Left renal cortex interstitium (tissue), 4 donors: ENCODE data around the gene TMEM185B. TPM values are rescaled to one million over a fixed set of nuclear protein-coding genes. Genes with fewer than 3 reads are reported as not detected.
"Not testable (repeated sequence)": the region's sequence is repeated elsewhere in the genome, so short reads cannot be mapped to it uniquely, and the experiment has no call there.

ENCODE experiments used
- DNase-seq, 4 donors: peaks; one replicate each; pipeline ENCODE4 v3.0.0-alpha.2; 2013; ENCODE audit warnings: low read depth in 4 of 4, low spot score in 2 of 4, missing footprints in 1 of 4
- polyA plus RNA-seq, 4 donors: library from polyadenylated mRNA; unstranded; fragments of 120-200 nt; gene quantifications; one replicate each; pipeline ENCODE4 v1.2.1, GENCODE V29; 2013; ENCODE audit not compliant: insufficient read length in 4 of 4

TMEM185B gene
- polyA plus RNA-seq, 4 donors: 21.9 to 27.7 (median 24.5) TPM

DNA sequence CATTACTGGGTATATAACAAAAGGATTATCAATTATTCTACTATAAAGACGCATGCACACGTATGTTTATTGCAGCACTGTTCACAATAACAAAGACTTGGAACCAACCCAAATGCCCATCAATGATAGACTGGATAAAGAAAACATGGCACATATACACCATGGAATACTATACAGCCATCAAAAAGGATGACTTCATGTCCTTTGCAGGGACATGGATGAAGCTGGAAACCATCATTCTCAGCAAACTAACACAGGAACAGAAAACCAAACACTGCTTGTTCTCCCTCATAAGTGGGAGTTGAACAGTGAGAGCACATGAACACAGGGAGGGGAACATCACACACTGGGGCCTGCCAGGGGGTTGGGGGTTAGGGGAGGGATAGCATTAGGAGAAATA lies 12.0 kb upstream of the TMEM185B start:
- DNase-seq: not testable (repeated sequence)

- DNase-seq: no peak
Measured at GRCh38 chr2:120233292-120233691, 10.1 kb upstream of the TMEM185B start.

- peak in 1 of 4 donors; percentile 28 for DNase-seq
Measured at GRCh38 chr2:120231974-120232635, 8.9 kb upstream of the TMEM185B start.

DNA sequence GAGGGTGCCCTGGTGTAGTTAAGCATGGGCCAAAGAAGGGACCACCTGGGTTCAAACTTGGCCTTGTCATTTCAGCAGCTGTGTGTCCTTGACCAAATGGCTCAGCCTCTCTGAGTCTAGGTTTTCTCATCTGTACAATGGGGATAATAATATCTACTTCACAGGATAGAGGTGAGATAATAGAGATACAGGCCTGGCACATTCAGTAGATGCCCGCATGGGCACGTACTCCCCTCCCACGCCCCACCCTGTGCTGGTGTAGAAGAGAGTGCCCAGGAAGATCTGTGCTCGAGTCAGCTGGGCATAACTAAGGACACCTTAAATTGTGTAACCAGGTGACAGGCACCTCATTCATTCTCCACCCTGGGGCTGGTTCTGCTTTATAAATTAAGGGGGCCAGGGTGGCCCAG lies 8.4 kb upstream of the TMEM185B start:
- DNase-seq: no peak

DNA sequence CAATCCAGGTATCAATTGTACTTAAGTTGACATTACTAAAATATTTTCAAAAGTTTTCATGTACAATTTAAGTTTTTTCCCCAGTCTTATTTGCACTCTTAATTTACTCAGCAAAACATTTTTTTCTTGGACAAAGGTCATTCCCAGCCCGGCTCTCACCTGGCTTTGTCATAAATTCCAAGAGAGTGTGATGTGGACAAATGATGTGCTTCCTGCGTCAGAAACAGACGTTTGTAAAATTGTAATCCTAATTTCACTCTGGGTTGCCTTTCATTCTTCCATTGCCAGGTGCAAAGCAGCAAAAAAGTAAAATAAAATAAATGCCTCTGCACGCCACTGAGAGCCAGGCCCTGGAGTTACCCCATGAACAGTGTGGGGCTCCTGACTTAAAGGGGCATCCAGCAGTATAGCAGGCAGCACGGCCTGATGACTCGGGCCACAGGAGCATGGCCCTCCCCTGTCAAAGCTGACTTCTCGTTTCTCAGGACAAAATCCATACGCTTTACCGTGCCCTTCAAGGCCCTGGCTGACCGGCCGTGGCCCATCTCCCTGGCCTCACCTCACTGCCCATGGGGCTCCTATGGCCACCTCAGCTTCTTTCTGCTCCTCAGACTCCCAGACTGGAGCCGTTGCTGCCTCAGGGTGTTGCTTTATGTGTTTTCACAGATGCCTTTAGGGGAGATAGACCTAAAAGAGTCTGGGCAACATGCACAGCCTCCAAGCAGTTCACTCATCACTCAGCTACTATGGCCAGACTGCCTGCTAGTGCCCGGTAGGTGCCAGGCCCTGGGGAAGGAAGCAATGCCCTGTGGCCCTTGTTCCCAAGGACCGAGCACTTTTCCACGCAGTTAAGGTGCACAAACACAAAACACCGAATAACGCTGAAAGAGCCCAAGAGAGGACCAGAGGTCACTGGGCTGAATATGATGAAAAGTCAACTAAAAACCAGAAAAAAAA lies 7.6 kb upstream of the TMEM185B start:
- DNase-seq: no peak

GRCh38 chr2:120229341-120229740 lies 6.1 kb upstream of the TMEM185B start:
- DNase-seq: no peak

DNA sequence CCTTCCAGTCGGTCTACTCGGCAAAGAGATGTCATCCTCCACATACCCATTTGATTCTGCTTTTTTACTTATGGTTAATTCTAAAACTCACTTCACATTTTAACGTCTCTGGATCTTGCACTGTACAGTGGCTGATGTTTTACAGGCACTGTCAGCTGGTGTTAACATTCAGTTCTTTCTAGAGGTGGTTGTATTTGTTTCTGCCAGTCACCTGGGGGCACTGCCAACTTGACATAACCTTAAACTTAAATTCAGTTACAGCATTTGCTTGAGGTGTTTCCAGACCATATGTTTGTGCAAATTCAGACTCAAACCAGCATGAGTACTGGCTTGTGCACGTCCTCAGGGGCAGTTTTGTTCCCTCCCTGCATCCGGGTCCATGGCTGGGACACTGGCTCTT lies 5.3 kb upstream of the TMEM185B start:
- no peak for DNase-seq

GRCh38 chr2:120227111-120227991 lies 4.2 kb upstream of the TMEM185B start:
- DNase-seq: no peak

DNA sequence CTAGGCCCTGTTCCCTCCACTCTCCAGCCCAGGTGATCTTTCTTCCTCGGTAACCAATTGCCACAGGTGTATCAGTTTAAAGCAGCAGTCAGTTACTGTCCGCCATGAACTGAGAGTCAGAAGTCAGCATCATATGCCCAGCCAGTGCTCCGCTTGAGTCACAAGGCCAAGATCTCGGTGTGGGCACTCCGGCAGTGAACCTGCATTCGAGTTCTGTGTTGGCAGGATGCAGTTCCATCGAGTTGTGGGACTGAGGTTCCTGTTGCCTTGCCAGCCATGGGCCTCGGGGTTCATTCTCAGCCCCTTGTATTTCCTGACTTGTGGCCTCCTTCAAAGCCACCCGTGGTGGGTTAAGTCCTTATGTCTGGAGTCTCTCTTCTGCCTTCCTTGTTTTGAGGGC lies 3.1 kb upstream of the TMEM185B start:
- no peak for DNase-seq

GRCh38 chr2:120225549-120226065 lies 2.4 kb upstream of the TMEM185B start:
- DNase-seq: no peak

DNA sequence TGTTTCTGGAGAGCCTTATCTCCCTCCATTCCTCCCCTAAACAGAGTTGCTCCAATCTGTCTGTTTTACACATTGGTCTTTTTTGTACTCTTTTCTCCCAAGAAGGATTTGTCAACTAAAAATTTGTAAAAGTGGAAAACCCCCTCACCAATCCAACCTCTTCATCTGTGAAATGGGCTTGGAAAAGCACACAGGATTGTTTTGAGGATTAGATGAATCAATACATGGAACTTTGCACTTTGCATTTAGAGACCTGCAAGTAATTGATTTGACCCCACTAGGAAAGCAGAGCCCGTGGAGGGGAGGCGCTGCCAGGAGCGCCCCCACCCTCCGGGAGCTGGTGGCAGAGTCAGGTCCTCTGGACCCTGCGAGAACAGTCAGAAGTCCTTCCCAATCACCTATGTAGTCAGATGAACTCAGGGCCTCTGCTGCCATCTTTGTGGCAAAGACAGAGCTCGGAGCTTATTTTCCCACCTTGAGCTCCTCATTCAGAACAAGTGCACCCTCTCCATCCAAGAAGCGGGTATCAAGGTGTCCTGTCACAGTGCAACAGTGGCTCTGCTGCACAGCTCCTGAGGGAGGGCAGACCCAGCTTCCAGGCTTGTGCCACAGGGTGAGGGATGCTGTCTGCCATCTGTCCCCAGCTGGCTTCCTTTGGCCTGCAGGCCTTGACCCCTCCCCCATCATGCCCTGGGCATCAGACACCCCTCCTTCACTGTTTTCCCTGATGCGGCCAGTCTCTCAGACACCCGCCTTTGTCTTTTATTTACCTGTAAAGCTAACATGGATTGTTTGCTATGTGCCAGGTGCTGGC lies 1.7 kb upstream of the TMEM185B start:
- no peak for DNase-seq

- DNase-seq: no peak
Measured at GRCh38 chr2:120224256-120224655, 1.1 kb upstream of the TMEM185B start.

GRCh38 chr2:120222186-120223033 lies 790 bp downstream of the TMEM185B start:
- DNase-seq: no peak

DNA sequence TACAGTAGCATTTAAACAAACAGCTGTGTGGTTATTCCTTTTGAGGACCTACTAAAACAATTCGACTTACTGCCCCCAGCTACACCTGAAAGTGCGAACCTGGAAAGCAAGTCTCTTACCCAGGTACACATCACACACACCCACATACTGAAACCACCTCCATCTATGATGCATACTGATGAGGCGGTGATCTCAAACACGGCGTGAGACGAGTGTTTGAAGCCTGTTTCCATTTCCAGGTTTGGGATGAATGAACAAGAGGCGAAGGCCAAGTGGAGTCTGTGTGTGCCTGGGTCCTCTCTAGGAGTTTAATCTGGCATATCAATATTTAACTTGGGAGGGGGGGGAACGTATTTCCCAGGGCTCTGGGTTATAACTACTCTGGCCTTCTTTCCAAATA lies 1.6 kb downstream of the TMEM185B start:
- no peak for DNase-seq

DNA sequence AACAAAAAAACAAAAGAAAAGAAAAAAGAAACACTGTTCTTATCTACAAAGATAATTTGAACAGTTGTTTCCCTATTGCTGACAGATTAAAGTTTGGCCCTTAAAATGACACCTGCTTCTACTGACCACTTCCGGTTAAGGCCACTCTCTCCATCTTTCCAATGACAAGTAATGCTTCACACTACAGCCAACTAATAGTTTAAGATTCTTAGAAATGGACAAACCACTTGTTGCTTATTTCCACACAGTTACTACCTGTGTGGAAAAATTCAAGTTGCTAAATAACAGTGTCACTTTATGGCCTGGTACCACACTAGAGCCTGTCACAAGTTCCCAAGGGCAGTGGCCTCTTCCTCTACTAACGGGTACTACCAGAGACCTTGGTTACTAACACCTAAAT lies 2.4 kb downstream of the TMEM185B start:
- DNase-seq: no peak

GRCh38 chr2:120219766-120220165 lies 3.4 kb downstream of the TMEM185B start:
- DNase-seq: no peak

GRCh38 chr2:120219291-120219690 lies 3.9 kb downstream of the TMEM185B start:
- no peak for DNase-seq

DNA sequence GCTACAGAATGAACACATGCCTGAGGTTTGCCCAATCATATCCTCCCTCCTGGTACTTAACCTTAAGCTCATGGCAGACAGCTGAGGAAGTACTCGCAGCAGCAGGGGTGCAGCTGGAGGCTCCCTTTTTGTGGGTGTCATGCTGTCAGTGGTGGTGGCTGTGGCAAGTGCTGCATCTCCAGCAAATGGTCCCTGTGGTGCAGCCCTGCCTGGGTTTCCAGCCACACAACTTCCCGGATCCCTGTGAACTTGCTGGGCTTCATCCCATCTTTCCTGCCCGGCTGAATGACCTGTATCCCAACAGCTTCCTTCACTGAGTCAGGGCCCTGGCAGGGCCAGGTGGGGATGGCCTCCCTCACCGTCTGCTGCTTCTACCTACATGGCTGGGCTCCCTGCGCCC lies 5.0 kb downstream of the TMEM185B start:
- no peak for DNase-seq

GRCh38 chr2:120210270-120210693 lies 12.9 kb downstream of the TMEM185B start:
- DNase-seq: no peak
